K562 (cell line): ENCODE measurements around the gene MYBPC3. TPM values are rescaled to one million over a fixed set of nuclear protein-coding genes. Genes with fewer than 3 reads are reported as not detected.

Source experiments
- ATAC-seq: fragments of 200-7000 bp; cut with Tn5 transposase; 3 replicates; pipeline ENCODE4 v1.9.1; 2020; ENCODE audit warnings: moderate library complexity
- BruUV-seq: library from RNA; stranded (reverse); fragments of 400-500 nt; replicated peaks from 2 replicates; lab custom pipeline; 2021; lab: Mats Ljungman, UMichigan
- CTCF ChIA-PET: fragments of 300-600 bp; formaldehyde crosslinking; extraction: SDS; loops from one replicate; lab custom pipeline; 2021; ENCODE audit warnings: low intra/inter-chr PET ratio; lab: Yijun Ruan, JAX
- POLR2A ChIA-PET: fragments of 300-600, 350-650 bp; sonication (Branson Sonifier 250); formaldehyde crosslinking; extraction: SDS; loops from one replicate; lab custom pipeline; 2021; ENCODE audit warnings: antibody characterized with exemption, inconsistent platforms; lab: Yijun Ruan, JAX
- DNase-seq, 4 experiments: peaks; one replicate each; pipeline versions ENCODE4 v3.0.0 to v3.0.0-alpha.2; 2011 to 2018; ENCODE audit warnings: low spot score in 3 of 4, mixed read lengths in 3 of 4; ENCODE audit errors: extremely low read depth in 1 of 4
- FAIRE-seq: peaks from 2 replicates; lab custom pipeline; 2011; peaks lifted over from hg19 to GRCh38; lab: Jason Lieb, UNC
- H2AFZ ChIP-seq: 2 replicates; pipeline ENCODE4 v1.6.0; 2011; ENCODE audit warnings: low read depth, low read length, control low read depth, inconsistent platforms
- H3K27ac ChIP-seq: fragments of 200-600 bp; 3 replicates; pipeline ENCODE4 v1.8.0; 2011; ENCODE audit warnings: low read depth, mild to moderate bottlenecking, control low read depth, inconsistent platforms, low read length, moderate library complexity, mixed read lengths; ENCODE audit errors: extremely low read depth
- H3K27me3 ChIP-seq, 2 experiments: fragments of 300-600 bp in 1 of 2; 2 replicates in 1 of 2; 3 replicates in 1 of 2; pipeline versions ENCODE4 v1.6.0 to v1.8.0; 2011; ENCODE audit warnings: inconsistent platforms in 2 of 2, low read length in 2 of 2, mild to moderate bottlenecking in 1 of 2, mixed read lengths in 1 of 2, moderate library complexity in 1 of 2; ENCODE audit not compliant: control insufficient read depth in 2 of 2, insufficient read depth in 2 of 2
- H3K36me3 ChIP-seq: fragments of 300-600 bp; 3 replicates; pipeline ENCODE4 v1.8.0; 2011; ENCODE audit warnings: mild to moderate bottlenecking, low read length, inconsistent platforms; ENCODE audit not compliant: control insufficient read depth, insufficient read depth
- H3K4me1 ChIP-seq, 2 experiments: fragments of 200-600 bp in 1 of 2; replicated peaks in 1 of 2; 2 replicates in 1 of 2; 3 replicates in 1 of 2; pipeline versions ENCODE4 v1.5.1 to v1.8.0; 2011; ENCODE audit warnings: inconsistent platforms in 2 of 2, low read length in 2 of 2, mild to moderate bottlenecking in 1 of 2, mixed read lengths in 1 of 2, moderate library complexity in 1 of 2; ENCODE audit not compliant: control insufficient read depth in 2 of 2, insufficient read depth in 2 of 2
- H3K4me2 ChIP-seq: 2 replicates; pipeline ENCODE4 v1.6.1; 2011; ENCODE audit warnings: low read length, control low read depth, inconsistent platforms, mixed read lengths; ENCODE audit not compliant: insufficient read depth
- H3K4me3 ChIP-seq: fragments of 200-600 bp; sonication (generic), shearing (Covaris generic); 2 replicates; pipeline ENCODE4 v1.5.1; 2016; ENCODE audit warnings: control low read depth, inconsistent platforms
- H3K79me2 ChIP-seq: fragments of 200-600 bp; 3 replicates; pipeline ENCODE4 v1.8.0; 2011; ENCODE audit warnings: low read length, inconsistent platforms; ENCODE audit not compliant: control insufficient read depth, insufficient read depth
- H3K9ac ChIP-seq, 2 experiments: 2 replicates each; pipeline versions ENCODE4 v1.6.0 to v1.6.1; 2011; ENCODE audit warnings: low read depth in 2 of 2, low read length in 2 of 2, control low read depth in 1 of 2, inconsistent platforms in 1 of 2, mild to moderate bottlenecking in 1 of 2, mixed read lengths in 1 of 2; ENCODE audit not compliant: insufficient read depth in 1 of 2
- H3K9me1 ChIP-seq: one replicate; pipeline ENCODE4 v1.6.0; 2011; ENCODE audit warnings: inconsistent platforms, mild to moderate bottlenecking, low read length, moderate library complexity; ENCODE audit not compliant: control insufficient read depth, insufficient read depth
- H3K9me3 ChIP-seq: replicated peaks from 2 replicates; pipeline ENCODE4 v1.5.1; 2011; ENCODE audit warnings: low read depth, low read length, inconsistent platforms; ENCODE audit not compliant: control insufficient read depth, insufficient read depth
- H4K20me1 ChIP-seq: replicated peaks from 2 replicates; pipeline ENCODE4 v1.6.1; 2011; ENCODE audit warnings: low read length, inconsistent platforms, mixed read lengths; ENCODE audit not compliant: control insufficient read depth, insufficient read depth
- CBX8 ChIP-seq: fragments of 200-600 bp; sonication (generic); IDR thresholded peaks from 2 replicates; pipeline ENCODE4 v1.6.1; 2012; ENCODE audit warnings: borderline replicate concordance, mixed run types, low read depth, mild to moderate bottlenecking, moderate library complexity, mixed read lengths, low read length, control low read depth, inconsistent platforms; ENCODE audit not compliant: poor library complexity, severe bottlenecking; ENCODE audit errors: extremely low read depth
- CTBP1 ChIP-seq: fragments of 450-650 bp; IDR thresholded peaks from 2 replicates; pipeline ENCODE4 v1.6.1; 2016; ENCODE audit warnings: borderline replicate concordance
- FOSL1 ChIP-seq: fragments of 200-800 bp; sonication (Bioruptor generic); conservative IDR thresholded peaks from 2 replicates; pipeline ENCODE4 v1.6.1; 2016; ENCODE audit warnings: missing genetic modification characterization, missing compliant biosample characterization
- ILK ChIP-seq: fragments of 450-650 bp; IDR thresholded peaks from 2 replicates; pipeline ENCODE4 v1.6.1; 2016; ENCODE audit warnings: missing genetic modification characterization, low read depth, mild to moderate bottlenecking, missing compliant biosample characterization, moderate library complexity, borderline replicate concordance
- MBD2 ChIP-seq: sonication (generic); IDR thresholded peaks from 2 replicates; pipeline ENCODE4 v1.6.1; 2016; ENCODE audit warnings: low read depth, borderline replicate concordance
- TARDBP ChIP-seq: fragments of 450-650 bp; IDR thresholded peaks from 2 replicates; pipeline ENCODE4 v1.6.1; 2016
- U2AF2 ChIP-seq: fragments of 200-400 bp; formaldehyde crosslinking; optimal IDR thresholded peaks from 2 replicates; pipeline ENCODE3; 2017; ENCODE audit warnings: low read depth, mild to moderate bottlenecking, low read length
- ZNF41 ChIP-seq: fragments of 250-450 bp; sonication (Bioruptor Pico); conservative IDR thresholded peaks from 2 replicates; pipeline ENCODE4 v1.4.0; 2020; ENCODE audit warnings: mild to moderate bottlenecking
- ZNF551 ChIP-seq: fragments of 250-450 bp; sonication (Bioruptor Pico); IDR thresholded peaks from 2 replicates; pipeline ENCODE4 v1.5.0; 2021; ENCODE audit warnings: mild to moderate bottlenecking, moderate library complexity
- whole genome bisulfite sequencing: fragments of 100-300 bp; shearing (Covaris generic); methylation state at CpG from one replicate; pipeline ENCODE4 v1.1.6; 2016; ENCODE audit warnings: low coverage, mixed read lengths; ENCODE audit not compliant: insufficient coverage; ENCODE audit errors: missing lambda C conversion rate; 5-methylcytosine and 5-hydroxymethylcytosine counted together
- in situ Hi-C: fragments of 300-500 bp; cut with MboI; formaldehyde crosslinking; loops from 4 replicates; pipeline ENCODE4 v1.15.0; 2018; ENCODE audit warnings: inconsistent platforms, mixed read lengths
- intact Hi-C: fragments of 100-400 bp; cut with micrococcal nuclease; formaldehyde crosslinking; loops from 2 replicates; pipeline ENCODE4 v1.14.2; 2022
- polyA plus RNA-seq, 8 experiments: library from polyadenylated mRNA; depleted of rRNA in 4 of 8; stranded (reverse) in 5 of 8; unstranded in 3 of 8; fragments of >200 nt; fragmentation: Nextera tagmentation in 2 of 8; fragmentation: Illumina TruSeq in 1 of 8; extraction: Ambion mirVana in 2 of 8; extraction: Trizol in 1 of 8; gene quantifications; 2 replicates each; pipeline versions ENCODE4 v1.2.1 to v1.2.3, GENCODE V29; 2011 to 2014; ENCODE audit warnings: inconsistent platforms in 1 of 8, missing spikeins in 1 of 8
- total RNA-seq, 7 experiments: library from RNA; depleted of rRNA in 6 of 7; stranded (reverse); fragments of >200 nt in 6 of 7; fragmentation: Illumina TruSeq in 2 of 7; extraction: Trizol in 2 of 7; gene quantifications; 2 replicates each; pipeline versions ENCODE4 v1.2.1 to v1.2.3, GENCODE V29; 2011 to 2021; ENCODE audit warnings: low replicate concordance in 1 of 7
- TF ChIP-seq, protein P1 (sequence below), 3 experiments: fragments of 200-800 bp in 1 of 3; sonication (Bioruptor generic) in 1 of 3; sonication (generic) in 1 of 3; formaldehyde crosslinking in 1 of 3; IDR thresholded peaks; 2 replicates each; pipeline versions ENCODE4 v1.6.1 to v1.8.0; 2016 to 2022; ENCODE audit warnings: mild to moderate bottlenecking in 2 of 3, missing compliant biosample characterization in 2 of 3, missing genetic modification characterization in 2 of 3, missing genetic modification reagents in 1 of 3

MYBPC3 gene
- total and polyA plus RNA-seq, 9 of the 15 experiments (the other 6 are each of a cell fraction or from before 2014, with no cell fraction given), result 0.01 TPM; not detected in 8

DNA sequence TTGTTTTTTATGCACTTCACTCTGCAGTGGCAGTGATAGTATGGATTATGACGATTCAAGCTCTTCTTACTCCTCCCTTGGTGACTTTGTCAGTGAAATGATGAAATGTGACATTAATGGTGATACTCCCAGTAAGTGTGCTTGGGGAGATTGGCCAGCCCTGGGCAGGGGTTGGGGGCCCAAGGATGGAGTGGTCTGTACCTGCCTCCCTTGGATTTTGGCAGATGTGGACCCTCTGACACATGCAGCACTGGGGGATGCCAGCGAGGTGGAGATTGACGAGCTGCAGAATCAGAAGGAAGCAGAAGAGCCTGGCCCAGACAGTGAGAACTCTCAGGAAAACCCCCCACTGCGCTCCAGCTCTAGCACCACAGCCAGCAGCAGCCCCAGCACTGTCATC, 68.4 kb downstream of the MYBPC3 start:
- ChIA-PET CTCF (no interaction called here), POLR2A (interaction anchor here (1.2 to 2.3 kb wide), 2 partner anchors 11 to 13 kb away, joined by 3 to 9 read pairs; partner anchors contain the start of gene MADD)
- Histone ChIP-seq H3K4me1 (no peaks in the 10 kb centered on the region), H3K27ac (no peak overlapping the region), H3K4me3 (no peak overlapping the region), H3K9me3 (no peaks in the 10 kb centered on the region), H4K20me1 (no peaks in the 10 kb centered on the region), H2AFZ (no peak overlapping the region), H3K9me1 (no peaks in the 10 kb centered on the region), H3K9ac (no peak overlapping the region), H3K27me3 (no peaks in the 10 kb centered on the region), H3K4me2 (no peak overlapping the region), H3K79me2 (no peaks in the 10 kb centered on the region), H3K36me3 (peaks cover 89% of the 10 kb centered on the region)
- ATAC-seq, result no peak
- BruUV-seq, result TSS peak; percentile 27
- no peak for FAIRE-seq
- WGBS, result 98% methylated on average over 4 of the region's 4 CpGs
- no peak for TF ChIP-seq U2AF2
- DNase-seq, result no peak
- intact Hi-C loops (no loop called here), in situ Hi-C loops (no loop called here)

DNA sequence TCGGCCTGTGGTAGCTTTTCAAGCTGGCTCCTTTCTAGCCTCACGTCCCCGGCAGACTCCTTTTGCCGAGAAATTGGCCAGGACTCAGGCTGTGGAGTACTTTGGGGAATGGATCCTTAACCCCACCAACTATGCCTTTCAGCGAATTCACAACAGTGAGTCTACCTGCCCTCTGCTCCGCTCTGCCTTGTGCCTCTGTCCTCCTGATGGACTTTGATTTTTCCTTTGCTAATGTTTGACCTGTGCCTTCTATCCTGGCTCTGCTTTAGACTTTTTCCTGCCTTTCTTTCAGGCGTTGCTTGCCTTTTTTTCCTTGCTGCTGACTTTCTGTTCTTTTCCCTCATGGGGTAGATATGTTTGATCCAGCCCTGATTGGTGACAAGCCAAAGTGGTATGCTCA, 70.0 kb downstream of the MYBPC3 start:
- Histone ChIP-seq H3K36me3 (peaks cover 90% of the 10 kb centered on the region), H2AFZ (no peak overlapping the region), H3K9ac (no peak overlapping the region), H3K27me3 (no peaks in the 10 kb centered on the region), H4K20me1 (no peaks in the 10 kb centered on the region), H3K9me3 (no peaks in the 10 kb centered on the region), H3K4me2 (no peak overlapping the region), H3K79me2 (no peaks in the 10 kb centered on the region; the same call in 2 of the 3 replicates), H3K27ac (no peak overlapping the region), H3K9me1 (no peaks in the 10 kb centered on the region), H3K4me3 (no peak overlapping the region), H3K4me1 (peaks cover 2 to 9% of the 10 kb centered on the region in 2 experiments; a peak in 4 of 5 replicates)
- POLR2A ChIA-PET, result interaction anchor here (2.3 kb wide), 1 partner anchor 11 kb away, joined by 9 read pairs; the partner anchor contains the start of gene MADD
- DNase-seq (no peak), ATAC-seq (no peak), FAIRE-seq (no peak)
- BruUV-seq, result no TSS peak
- WGBS, result 89% methylated on average over 6 of the region's 7 CpGs
- CTCF ChIA-PET, result no interaction called here
- in situ Hi-C loops (no loop called here), intact Hi-C loops (no loop called here)
- TF ChIP-seq TARDBP (no peak), ZNF41 (CRISPR knock-in tag) (no peak), MBD2 (no peak), FOSL1 (tag) (no peak), CBX8 (no peak), CTBP1 (no peak), ZNF551 (CRISPR knock-in tag) (no peak), ILK (tag) (no peak)
- TF ChIP-seq, protein P1, sequence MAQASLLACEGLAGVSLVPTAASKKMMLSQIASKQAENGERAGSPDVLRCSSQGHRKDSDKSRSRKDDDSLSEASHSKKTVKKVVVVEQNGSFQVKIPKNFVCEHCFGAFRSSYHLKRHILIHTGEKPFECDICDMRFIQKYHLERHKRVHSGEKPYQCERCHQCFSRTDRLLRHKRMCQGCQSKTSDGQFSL (CRISPR knock-in tag; IDR thresholded peaks at IDR 0.05), result no peak
- TF ChIP-seq, protein P1 (tag; IDR thresholded peaks at IDR 0.05), result no peak
